CD4-positive, alpha-beta T cell (primary cell): ENCODE data around the gene ADARB2. TPM values are rescaled to one million over a fixed set of nuclear protein-coding genes. Genes with fewer than 3 reads are reported as not detected.

ENCODE experiments used
- ATAC-seq: fragments of 200-7000 bp; cut with Tn5 transposase; one replicate; pipeline ENCODE4 v1.10.0; 2022; ENCODE audit warnings: mild to moderate bottlenecking; ENCODE audit not compliant: poor library complexity
- CTCF ChIA-PET: fragments of 350-600 bp; sonication (Branson Sonifier 250); formaldehyde crosslinking; loops from one replicate; lab custom pipeline; 2021; ENCODE audit warnings: antibody characterized with exemption, inconsistent platforms; lab: Charles Lee
- POLR2A ChIA-PET: fragments of 350-600 bp; sonication (Branson Sonifier 250); formaldehyde crosslinking; loops from one replicate; lab custom pipeline; 2021; ENCODE audit warnings: antibody characterized with exemption, inconsistent platforms; lab: Charles Lee
- DNase-seq, 14 experiments: peaks; one replicate each; pipeline ENCODE4 v3.0.0-alpha.2; 2013 to 2020; ENCODE audit warnings: mixed read lengths in 2 of 14
- H3K27ac ChIP-seq, 2 donors: one replicate each; pipeline versions ENCODE4 v1.5.1 to v1.7.0; 2013; ENCODE audit warnings: low read length in 2 of 2, low read depth in 1 of 2, mild to moderate bottlenecking in 1 of 2
- H3K27me3 ChIP-seq, 2 experiments: 1 replicate in 1 of 2; 2 replicates in 1 of 2; pipeline versions ENCODE4 v1.6.1 to v1.7.0; 2013; ENCODE audit warnings: low read length in 2 of 2, control low read depth in 1 of 2, mild to moderate bottlenecking in 1 of 2, moderate library complexity in 1 of 2; ENCODE audit not compliant: insufficient read depth in 2 of 2, control insufficient read depth in 1 of 2
- H3K36me3 ChIP-seq: one replicate; pipeline ENCODE4 v1.6.1; 2013; ENCODE audit warnings: low read length, control low read depth; ENCODE audit not compliant: insufficient read depth
- H3K4me1 ChIP-seq: one replicate; pipeline ENCODE4 v1.6.1; 2013; ENCODE audit warnings: low read length, control low read depth; ENCODE audit not compliant: insufficient read depth
- H3K4me3 ChIP-seq: one replicate; pipeline ENCODE4 v1.5.1; 2013; ENCODE audit warnings: mild to moderate bottlenecking, low read length, moderate library complexity
- H3K9me3 ChIP-seq, 2 experiments: 1 replicate in 1 of 2; 2 replicates in 1 of 2; pipeline versions ENCODE4 v1.6.1 to v1.7.0; 2013; ENCODE audit warnings: low read length in 2 of 2, mild to moderate bottlenecking in 2 of 2, control low read depth in 1 of 2, moderate library complexity in 1 of 2; ENCODE audit not compliant: control insufficient read depth in 1 of 2, insufficient read depth in 1 of 2
- H3K27ac Mint-ChIP-seq: one replicate; pipeline ENCODE4 v1.8.0; 2020; ENCODE audit warnings: mixed read lengths
- H3K27me3 Mint-ChIP-seq: one replicate; pipeline ENCODE4 v1.8.0; 2021; ENCODE audit warnings: mixed read lengths
- H3K36me3 Mint-ChIP-seq: one replicate; pipeline ENCODE4 v1.8.0; 2021; ENCODE audit warnings: low read depth, mixed read lengths
- H3K4me1 Mint-ChIP-seq: one replicate; pipeline ENCODE4 v1.8.0; 2021; ENCODE audit warnings: low read depth, mixed read lengths
- H3K4me3 Mint-ChIP-seq: one replicate; pipeline ENCODE4 v1.8.0; 2020; ENCODE audit warnings: mild to moderate bottlenecking, mixed read lengths
- H3K9me3 Mint-ChIP-seq: one replicate; pipeline ENCODE4 v1.8.0; 2020; ENCODE audit warnings: mixed read lengths
- CTCF ChIP-seq: fragments of 200-600 bp; IDR thresholded peaks from one replicate; pipeline ENCODE4 v1.8.0; 2022; ENCODE audit warnings: antibody characterized with exemption, mild to moderate bottlenecking
- intact Hi-C, 2 experiments: fragments of 100-400 bp; cut with DNase I in 1 of 2; cut with micrococcal nuclease in 1 of 2; formaldehyde crosslinking; loops; one replicate each; pipeline versions ENCODE4 v1.15.1 to v1.9.0; 2023 to 2025; cut with DNase I, micrococcal nuclease
- total RNA-seq, 174 experiments: library from RNA in 2 of 174; stranded (reverse) in 2 of 174; gene quantifications; one replicate each; pipeline ENCODE4 v1.2.3 and lab custom pipeline; 2021 to 2026

The ADARB2 gene
- total RNA-seq, 2 experiments from 2014 or later, result 0.14 TPM; not detected in 1

- Histone ChIP-seq H3K4me1 (no peaks in the 10 kb centered on the region), H3K4me3 (no peak overlapping the region), H3K9me3 (no peaks in the 10 kb centered on the region), H3K36me3 (no peaks in the 10 kb centered on the region), H3K27ac (no peak overlapping the region), H3K27me3 (peaks cover 6 to 9% of the 10 kb centered on the region in 2 experiments)
- CTCF ChIA-PET, result no interaction called here
- ATAC-seq (no peak), DNase-seq (no peak)
- intact Hi-C loops, result no loop called here
- POLR2A ChIA-PET, result no interaction called here
- Mint-ChIP-seq H3K4me1 (no peaks in the 10 kb centered on the region), H3K4me3 (no peak overlapping the region), H3K27ac (no peak overlapping the region), H3K36me3 (no peaks in the 10 kb centered on the region), H3K9me3 (no peaks in the 10 kb centered on the region), H3K27me3 (peaks cover 44% of the 10 kb centered on the region)
- no peak for TF ChIP-seq CTCF
Measured at GRCh38 chr10:1316809-1317143, 420.5 kb downstream of the ADARB2 start.

- H3K4me3 ChIP-seq, result no peak overlapping the region
- H3K27ac ChIP-seq, result no peak overlapping the region
- H3K4me1 ChIP-seq, result no peaks in the 10 kb centered on the region
- no peaks in the 10 kb centered on the region for H3K9me3 Mint-ChIP-seq
- no peaks in the 10 kb centered on the region for H3K4me1 Mint-ChIP-seq
- peaks cover 40% of the 10 kb centered on the region for H3K27me3 Mint-ChIP-seq
- no peak overlapping the region for H3K4me3 Mint-ChIP-seq
- H3K36me3 Mint-ChIP-seq, result no peaks in the 10 kb centered on the region
- CTCF ChIA-PET, result no interaction called here
- POLR2A ChIA-PET, result no interaction called here
- TF ChIP-seq CTCF, result no peak
- no peak for DNase-seq
- intact Hi-C loops, result no loop called here
- no peaks in the 10 kb centered on the region for H3K9me3 ChIP-seq
- H3K36me3 ChIP-seq, result no peaks in the 10 kb centered on the region
- no peak overlapping the region for H3K27ac Mint-ChIP-seq
- ATAC-seq, result no peak
- peaks cover 3 to 5% of the 10 kb centered on the region in 2 experiments for H3K27me3 ChIP-seq
Measured at GRCh38 chr10:1316121-1316808, 421.1 kb downstream of the ADARB2 start.

- Histone ChIP-seq H3K27ac (no peak overlapping the region), H3K4me3 (no peak overlapping the region), H3K36me3 (no peaks in the 10 kb centered on the region), H3K9me3 (no peaks in the 10 kb centered on the region), H3K4me1 (no peaks in the 10 kb centered on the region), H3K27me3 (peaks cover 3 to 5% of the 10 kb centered on the region in 2 experiments)
- Mint-ChIP-seq H3K9me3 (no peaks in the 10 kb centered on the region), H3K4me3 (no peak overlapping the region), H3K27me3 (peaks cover 30% of the 10 kb centered on the region), H3K36me3 (no peaks in the 10 kb centered on the region), H3K4me1 (no peaks in the 10 kb centered on the region), H3K27ac (no peak overlapping the region)
- DNase-seq (no peak), ATAC-seq (no peak)
- TF ChIP-seq CTCF, result no peak
- ChIA-PET CTCF (no interaction called here), POLR2A (no interaction called here)
- intact Hi-C loops, result no loop called here
Measured at GRCh38 chr10:1315178-1315577, 422.1 kb downstream of the ADARB2 start.
